ENCODE measurements around the gene NYAP2.

- TF ChIP-seq EP300 (IDR thresholded peaks at IDR 0.05; ENCODE audit: borderline replicate concordance), result no peak
- TF ChIP-seq CEBPB (IDR thresholded peaks at IDR 0.05), result no peak
- TF ChIP-seq, protein P1, sequence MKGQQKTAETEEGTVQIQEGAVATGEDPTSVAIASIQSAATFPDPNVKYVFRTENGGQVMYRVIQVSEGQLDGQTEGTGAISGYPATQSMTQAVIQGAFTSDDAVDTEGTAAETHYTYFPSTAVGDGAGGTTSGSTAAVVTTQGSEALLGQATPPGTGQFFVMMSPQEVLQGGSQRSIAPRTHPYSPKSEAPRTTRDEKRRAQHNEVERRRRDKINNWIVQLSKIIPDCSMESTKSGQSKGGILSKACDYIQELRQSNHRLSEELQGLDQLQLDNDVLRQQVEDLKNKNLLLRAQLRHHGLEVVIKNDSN (IDR thresholded peaks at IDR 0.05), result no peak
- no peak for TF ChIP-seq TAF1 (IDR thresholded peaks at IDR 0.05; ENCODE audit: low read depth)
- TF ChIP-seq TEAD4 (IDR thresholded peaks at IDR 0.05), result no peak
- no peak for TF ChIP-seq RAD21 (IDR thresholded peaks at IDR 0.05; ENCODE audit: low read depth)
- TF ChIP-seq, protein P2, sequence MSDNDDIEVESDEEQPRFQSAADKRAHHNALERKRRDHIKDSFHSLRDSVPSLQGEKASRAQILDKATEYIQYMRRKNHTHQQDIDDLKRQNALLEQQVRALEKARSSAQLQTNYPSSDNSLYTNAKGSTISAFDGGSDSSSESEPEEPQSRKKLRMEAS (IDR thresholded peaks at IDR 0.05), result no peak
- no peak for TF ChIP-seq EGR1 (IDR thresholded peaks at IDR 0.05)
- TF ChIP-seq NFIC (IDR thresholded peaks at IDR 0.05), result no peak
- no peak for TF ChIP-seq TCF12 (IDR thresholded peaks at IDR 0.05; ENCODE audit: low read depth)
- no peak for TF ChIP-seq FOXM1 (IDR thresholded peaks at IDR 0.05; ENCODE audit: borderline replicate concordance, low read depth)
Measured at GRCh38 chr2:225612636-225613035, 213.1 kb downstream of the NYAP2 start.

Data from Ishikawa (cell line).